ENCODE data around the gene DOCK2. TPM values are rescaled to one million over a fixed set of nuclear protein-coding genes. Genes with fewer than 3 reads are reported as not detected.

DOCK2 gene
- total RNA-seq, 1 experiment from 2014 or later, result 0.26 TPM

GRCh38 chr5:169686137-169686536 is 49.1 kb downstream of the DOCK2 start:
- POLR2A ChIA-PET (ENCODE audit: unreplicated experiment), result no interaction called here
- Histone ChIP-seq H3K4me3 (ENCODE audit: low read length) (no peak overlapping the region), H3K27ac (ENCODE audit: low read length) (no peak overlapping the region), H4K20me1 (ENCODE audit: low read length) (no peaks in the 10 kb centered on the region), H3K27me3 (ENCODE audit: low read length) (no peaks in the 10 kb centered on the region), H3K4me1 (ENCODE audit: insufficient read depth, low read length) (no peaks in the 10 kb centered on the region), H3K9me2 (replicated peaks; ENCODE audit: low read length) (no peaks in the 10 kb centered on the region), H3K9me3 (ENCODE audit: low read length) (no peaks in the 10 kb centered on the region), H3K4me2 (ENCODE audit: low read length) (no peak overlapping the region), H3K36me3 (ENCODE audit: low read depth, low read length) (no peaks in the 10 kb centered on the region), H3K9ac (ENCODE audit: low read length) (no peak overlapping the region), H3K79me2 (ENCODE audit: low read length) (no peaks in the 10 kb centered on the region), H3F3A (ENCODE audit: low read length, unreplicated experiment) (no peaks in the 10 kb centered on the region), H2AFZ (ENCODE audit: low read length) (no peak overlapping the region)
- CTCF ChIA-PET, result no interaction called here
- DNase-seq, result no peak
- ATAC-seq, result no peak
- no peak for TF ChIP-seq EZH2phosphoT487 (IDR thresholded peaks at IDR 0.05; ENCODE audit: borderline replicate concordance, low read length)
- TF ChIP-seq EZH2 (IDR thresholded peaks at IDR 0.05; ENCODE audit: low read length, unreplicated experiment), result no peak
- no peak for TF ChIP-seq CTCF (conservative IDR thresholded peaks at IDR 0.05; ENCODE audit: low read depth, low read length)
- intact Hi-C loops (cut with micrococcal nuclease), result no loop called here
- no TSS peak for BruUV-seq (replicated peaks)

GRCh38 chr5:169688106-169688505 is 51.0 kb downstream of the DOCK2 start:
- no peak overlapping the region for H3K9ac ChIP-seq (ENCODE audit: low read length)
- H3K27ac ChIP-seq (ENCODE audit: low read length), result no peak overlapping the region
- TF ChIP-seq CTCF (conservative IDR thresholded peaks at IDR 0.05; ENCODE audit: low read depth, low read length), result no peak
- no peak for TF ChIP-seq EZH2phosphoT487 (IDR thresholded peaks at IDR 0.05; ENCODE audit: borderline replicate concordance, low read length)
- TF ChIP-seq EZH2 (IDR thresholded peaks at IDR 0.05; ENCODE audit: low read length, unreplicated experiment), result no peak
- no peaks in the 10 kb centered on the region for H3K79me2 ChIP-seq (ENCODE audit: low read length)
- H3K4me3 ChIP-seq (ENCODE audit: low read length), result no peak overlapping the region
- no peaks in the 10 kb centered on the region for H3K9me3 ChIP-seq (ENCODE audit: low read length)
- DNase-seq (no peak), ATAC-seq (no peak)
- H4K20me1 ChIP-seq (ENCODE audit: low read length), result no peaks in the 10 kb centered on the region
- no peaks in the 10 kb centered on the region for H3K36me3 ChIP-seq (ENCODE audit: low read depth, low read length)
- ChIA-PET POLR2A (ENCODE audit: unreplicated experiment) (interaction anchor here (0.6 kb wide), 1 partner anchor 536 kb away, joined by 3 read pairs; no protein-coding TSS in a partner anchor), CTCF (no interaction called here)
- no peak overlapping the region for H2AFZ ChIP-seq (ENCODE audit: low read length)
- intact Hi-C loops (cut with micrococcal nuclease), result no loop called here
- no peaks in the 10 kb centered on the region for H3K9me2 ChIP-seq (replicated peaks; ENCODE audit: low read length)
- no peak overlapping the region for H3K4me2 ChIP-seq (ENCODE audit: low read length)
- no peaks in the 10 kb centered on the region for H3K4me1 ChIP-seq (ENCODE audit: insufficient read depth, low read length)
- no TSS peak for BruUV-seq (replicated peaks)
- H3F3A ChIP-seq (ENCODE audit: low read length, unreplicated experiment), result no peaks in the 10 kb centered on the region
- H3K27me3 ChIP-seq (ENCODE audit: low read length), result no peaks in the 10 kb centered on the region

- Histone ChIP-seq H3K36me3 (ENCODE audit: low read depth, low read length) (no peaks in the 10 kb centered on the region), H4K20me1 (ENCODE audit: low read length) (no peaks in the 10 kb centered on the region), H3K27me3 (ENCODE audit: low read length) (no peaks in the 10 kb centered on the region), H3K4me1 (ENCODE audit: insufficient read depth, low read length) (peaks cover 15% of the 10 kb centered on the region), H3K9me2 (replicated peaks; ENCODE audit: low read length) (no peaks in the 10 kb centered on the region), H3K9ac (ENCODE audit: low read length) (no peak overlapping the region), H3K4me3 (ENCODE audit: low read length) (no peak overlapping the region), H3K9me3 (ENCODE audit: low read length) (no peaks in the 10 kb centered on the region), H3K79me2 (ENCODE audit: low read length) (no peaks in the 10 kb centered on the region), H2AFZ (ENCODE audit: low read length) (no peak overlapping the region), H3K27ac (ENCODE audit: low read length) (no peak overlapping the region), H3F3A (ENCODE audit: low read length, unreplicated experiment) (peaks cover 4% of the 10 kb centered on the region), H3K4me2 (ENCODE audit: low read length) (no peak overlapping the region)
- ChIA-PET POLR2A (ENCODE audit: unreplicated experiment) (no interaction called here), CTCF (no interaction called here)
- BruUV-seq (replicated peaks), result no TSS peak
- DNase-seq (no peak), ATAC-seq (no peak)
- TF ChIP-seq EZH2 (IDR thresholded peaks at IDR 0.05; ENCODE audit: low read length, unreplicated experiment), result no peak
- no peak for TF ChIP-seq EZH2phosphoT487 (IDR thresholded peaks at IDR 0.05; ENCODE audit: borderline replicate concordance, low read length)
- no peak for TF ChIP-seq CTCF (conservative IDR thresholded peaks at IDR 0.05; ENCODE audit: low read depth, low read length)
- intact Hi-C loops (cut with micrococcal nuclease), result no loop called here
Measured at GRCh38 chr5:169691471-169691870, 54.4 kb downstream of the DOCK2 start.

Data from PC-3 (cell line).